Activated CD4-positive, alpha-beta memory T cell treated with anti-CD3 and anti-CD28 coated beads for 36 hours (primary cell): ENCODE results near the gene TMEM250. TPM values are rescaled to one million over a fixed set of nuclear protein-coding genes. Genes with fewer than 3 reads are reported as not detected.
"Not testable (repeated sequence)": the region's sequence is repeated elsewhere in the genome, so short reads cannot be mapped to it uniquely, and the experiment has no call there.

ENCODE experiments used
- CTCF ChIA-PET: fragments of 350-600 bp; sonication (Branson Sonifier 250); formaldehyde crosslinking; loops from one replicate; lab custom pipeline; 2021; ENCODE audit warnings: antibody characterized with exemption, inconsistent platforms; lab: Charles Lee
- POLR2A ChIA-PET: fragments of 350-600 bp; sonication (Branson Sonifier 250); formaldehyde crosslinking; loops from one replicate; lab custom pipeline; 2021; ENCODE audit warnings: antibody characterized with exemption; lab: Charles Lee
- DNase-seq: peaks from one replicate; pipeline ENCODE4 v3.0.0-alpha.2; 2020
- H3K27ac Mint-ChIP-seq: one replicate; pipeline ENCODE4 v1.8.0; 2021; ENCODE audit warnings: mixed read lengths
- H3K27me3 Mint-ChIP-seq: one replicate; pipeline ENCODE4 v1.8.0; 2021; ENCODE audit warnings: mixed read lengths
- H3K36me3 Mint-ChIP-seq: one replicate; pipeline ENCODE4 v1.8.0; 2021; ENCODE audit warnings: mixed read lengths
- H3K4me1 Mint-ChIP-seq: one replicate; pipeline ENCODE4 v1.8.0; 2021; ENCODE audit warnings: low read depth, mixed read lengths
- H3K4me3 Mint-ChIP-seq: one replicate; pipeline ENCODE4 v1.8.0; 2021; ENCODE audit warnings: mild to moderate bottlenecking, mixed read lengths
- H3K9me3 Mint-ChIP-seq: one replicate; pipeline ENCODE4 v1.8.0; 2021; ENCODE audit warnings: mixed read lengths
- intact Hi-C: fragments of 100-400 bp; cut with micrococcal nuclease; formaldehyde crosslinking; loops from one replicate; pipeline ENCODE4 v1.15.1; 2023
- total RNA-seq, 2 experiments: library from RNA; stranded (reverse); gene quantifications; one replicate each; pipeline ENCODE4 v1.2.3, GENCODE V29; 2021

TMEM250 gene
- total RNA-seq, 2 experiments from 2014 or later = 28.0 to 28.4 TPM

DNA sequence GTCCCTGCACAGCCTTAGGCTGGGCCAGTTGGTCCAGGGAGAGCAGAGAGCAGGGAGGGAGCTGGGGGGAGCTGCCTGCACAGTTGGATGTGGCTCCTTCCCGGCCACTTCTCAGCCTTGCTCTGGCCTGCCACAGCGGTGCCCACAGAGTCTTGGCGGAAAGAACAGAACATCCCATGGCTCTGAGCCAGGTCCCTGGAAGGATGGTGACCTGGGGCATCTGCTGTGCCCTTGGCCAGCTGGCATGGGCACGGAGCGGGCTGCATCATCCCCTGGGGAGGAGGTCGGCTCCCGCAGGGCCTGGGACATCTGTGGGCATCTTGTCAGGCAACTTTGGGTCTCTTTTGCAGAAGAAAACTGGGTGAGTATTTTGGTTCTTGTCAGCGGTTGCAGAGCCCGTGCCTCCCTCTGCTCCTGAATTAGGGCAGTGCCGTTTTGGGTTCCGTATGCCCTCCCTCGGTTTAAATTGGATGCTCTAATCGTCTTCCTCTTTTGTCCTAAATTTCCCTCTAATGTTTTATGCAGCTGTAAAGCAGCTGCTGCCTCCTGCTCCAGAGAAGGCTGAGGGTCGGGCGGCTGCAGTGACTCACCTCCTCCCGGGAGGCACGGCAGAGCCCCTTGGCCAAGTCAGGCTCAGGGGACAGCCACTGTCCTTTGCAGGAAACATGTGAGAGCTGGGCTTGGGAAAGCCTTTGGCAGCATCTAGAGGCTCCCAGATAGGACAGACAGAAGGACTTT is 13.1 kb downstream of the TMEM250 start:
- Mint-ChIP-seq H3K4me1 (peaks cover 36% of the 10 kb centered on the region), H3K36me3 (no peaks in the 10 kb centered on the region), H3K27ac (peak overlapping the region; percentile 13), H3K27me3 (no peaks in the 10 kb centered on the region), H3K9me3 (no peaks in the 10 kb centered on the region), H3K4me3 (no peak overlapping the region)
- ChIA-PET CTCF (interaction anchor here (0.6 to 4.3 kb wide), 5 partner anchors 13 to 400 kb away, joined by 3 to 18 read pairs (median 12); partner anchors contain the start of gene TMEM250), POLR2A (interaction anchor here (1.6 to 2.4 kb wide), 2 partner anchors 11 kb away, joined by 8 to 19 read pairs; partner anchors contain the start of gene NACC2)
- intact Hi-C loops = no loop called here
- DNase-seq = no peak

GRCh38 chr9:136104916-136105315 is 13.8 kb downstream of the TMEM250 start:
- ChIA-PET CTCF (no interaction called here), POLR2A (interaction anchor here (1.6 kb wide), 1 partner anchor 10 kb away, joined by 8 read pairs; the partner anchor contains the start of gene NACC2)
- no peak overlapping the region for H3K27ac Mint-ChIP-seq
- no peaks in the 10 kb centered on the region for H3K9me3 Mint-ChIP-seq
- intact Hi-C loops = no loop called here
- no peaks in the 10 kb centered on the region for H3K36me3 Mint-ChIP-seq
- H3K4me1 Mint-ChIP-seq = peaks cover 29% of the 10 kb centered on the region
- no peaks in the 10 kb centered on the region for H3K27me3 Mint-ChIP-seq
- no peak for DNase-seq
- no peak overlapping the region for H3K4me3 Mint-ChIP-seq

GRCh38 chr9:136104488-136104800 is 14.2 kb downstream of the TMEM250 start:
- H3K36me3 Mint-ChIP-seq = no peaks in the 10 kb centered on the region
- no peaks in the 10 kb centered on the region for H3K9me3 Mint-ChIP-seq
- no peak overlapping the region for H3K4me3 Mint-ChIP-seq
- ChIA-PET CTCF (no interaction called here), POLR2A (interaction anchor here (1.6 kb wide), 1 partner anchor 10 kb away, joined by 8 read pairs; the partner anchor contains the start of gene NACC2)
- intact Hi-C loops = no loop called here
- H3K4me1 Mint-ChIP-seq = peaks cover 29% of the 10 kb centered on the region
- no peak overlapping the region for H3K27ac Mint-ChIP-seq
- DNase-seq = no peak
- H3K27me3 Mint-ChIP-seq = no peaks in the 10 kb centered on the region

DNA sequence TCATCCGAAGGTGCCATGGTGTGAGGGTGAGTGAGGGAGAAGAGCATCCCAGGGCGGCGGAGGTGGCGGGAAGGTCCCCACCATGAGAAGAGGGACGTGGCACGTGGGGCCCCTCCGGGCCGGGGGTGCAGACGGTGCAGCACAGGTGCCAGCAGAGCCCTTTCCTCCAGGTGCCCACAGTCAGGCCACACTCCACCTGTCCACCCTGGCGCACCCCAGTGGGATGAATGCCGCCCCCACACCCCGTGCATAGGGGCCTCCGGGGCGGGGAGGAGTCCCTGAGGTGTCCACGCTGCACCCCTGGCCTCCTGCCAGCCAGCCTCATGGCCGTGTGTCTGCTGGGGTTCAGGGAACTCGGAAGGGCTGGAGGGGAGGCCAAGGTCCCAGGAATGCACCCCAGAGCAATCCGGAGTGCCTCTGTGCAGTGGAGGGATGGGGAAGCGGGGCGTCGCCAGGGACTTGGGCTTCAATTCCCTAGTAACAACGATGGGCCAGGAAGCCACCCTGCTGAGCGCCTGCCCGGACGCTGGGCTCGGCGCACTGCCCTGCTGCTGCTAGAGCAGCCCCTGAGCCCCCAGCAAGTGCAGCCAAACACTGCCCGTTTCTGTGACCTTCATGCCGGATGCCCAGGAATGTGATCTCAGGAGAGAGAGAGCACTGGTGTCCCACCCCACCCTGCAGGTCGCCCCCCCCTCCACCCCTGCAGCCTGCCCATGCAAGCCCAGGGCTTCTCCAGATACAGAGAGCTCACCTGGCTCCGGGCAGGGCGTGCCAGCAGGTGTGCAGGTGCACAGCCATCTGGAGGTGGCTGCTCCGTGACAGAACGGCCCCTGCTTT is 14.8 kb downstream of the TMEM250 start:
- ChIA-PET CTCF (no interaction called here), POLR2A (interaction anchor here (1.6 kb wide), 1 partner anchor 9 kb away, joined by 8 read pairs; the partner anchor contains the start of gene NACC2)
- intact Hi-C loops = no loop called here
- no peaks in the 10 kb centered on the region for H3K36me3 Mint-ChIP-seq
- H3K27me3 Mint-ChIP-seq = no peaks in the 10 kb centered on the region
- peaks cover 34% of the 10 kb centered on the region for H3K4me1 Mint-ChIP-seq
- no peak for DNase-seq
- H3K4me3 Mint-ChIP-seq = no peak overlapping the region
- H3K27ac Mint-ChIP-seq = no peak overlapping the region
- no peaks in the 10 kb centered on the region for H3K9me3 Mint-ChIP-seq

DNA sequence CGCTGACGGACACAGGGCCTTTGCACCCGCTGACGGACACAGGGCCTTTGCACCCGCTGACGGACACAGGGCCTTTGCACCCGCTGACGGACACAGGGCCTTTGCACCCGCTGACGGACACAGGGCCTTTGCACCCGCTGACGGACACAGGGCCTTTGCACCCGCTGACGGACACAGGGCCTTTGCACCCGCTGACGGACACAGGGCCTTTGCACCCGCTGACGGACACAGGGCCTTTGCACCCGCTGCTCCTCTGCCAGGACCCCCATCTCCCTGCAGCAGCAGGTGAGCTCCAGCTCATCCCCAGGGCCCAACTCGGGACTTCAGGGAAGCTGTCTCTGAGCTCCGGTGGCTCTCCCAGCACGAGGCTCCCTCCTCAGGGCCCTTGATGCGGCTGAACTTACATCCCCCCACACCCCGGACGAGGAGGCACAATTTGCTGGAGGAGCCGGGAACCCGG is 17.0 kb downstream of the TMEM250 start:
- DNase-seq, H3K27me3 Mint-ChIP-seq, POLR2A ChIA-PET, intact Hi-C loops, H3K36me3 Mint-ChIP-seq, H3K27ac Mint-ChIP-seq, H3K4me3 Mint-ChIP-seq, H3K9me3 Mint-ChIP-seq: not testable (repeated sequence)
- H3K4me1 Mint-ChIP-seq = peaks cover 18% of the 10 kb centered on the region
- CTCF ChIA-PET = interaction anchor here (0.9 kb wide), 1 partner anchor 12 kb away, joined by 3 read pairs; no protein-coding TSS in a partner anchor

DNA sequence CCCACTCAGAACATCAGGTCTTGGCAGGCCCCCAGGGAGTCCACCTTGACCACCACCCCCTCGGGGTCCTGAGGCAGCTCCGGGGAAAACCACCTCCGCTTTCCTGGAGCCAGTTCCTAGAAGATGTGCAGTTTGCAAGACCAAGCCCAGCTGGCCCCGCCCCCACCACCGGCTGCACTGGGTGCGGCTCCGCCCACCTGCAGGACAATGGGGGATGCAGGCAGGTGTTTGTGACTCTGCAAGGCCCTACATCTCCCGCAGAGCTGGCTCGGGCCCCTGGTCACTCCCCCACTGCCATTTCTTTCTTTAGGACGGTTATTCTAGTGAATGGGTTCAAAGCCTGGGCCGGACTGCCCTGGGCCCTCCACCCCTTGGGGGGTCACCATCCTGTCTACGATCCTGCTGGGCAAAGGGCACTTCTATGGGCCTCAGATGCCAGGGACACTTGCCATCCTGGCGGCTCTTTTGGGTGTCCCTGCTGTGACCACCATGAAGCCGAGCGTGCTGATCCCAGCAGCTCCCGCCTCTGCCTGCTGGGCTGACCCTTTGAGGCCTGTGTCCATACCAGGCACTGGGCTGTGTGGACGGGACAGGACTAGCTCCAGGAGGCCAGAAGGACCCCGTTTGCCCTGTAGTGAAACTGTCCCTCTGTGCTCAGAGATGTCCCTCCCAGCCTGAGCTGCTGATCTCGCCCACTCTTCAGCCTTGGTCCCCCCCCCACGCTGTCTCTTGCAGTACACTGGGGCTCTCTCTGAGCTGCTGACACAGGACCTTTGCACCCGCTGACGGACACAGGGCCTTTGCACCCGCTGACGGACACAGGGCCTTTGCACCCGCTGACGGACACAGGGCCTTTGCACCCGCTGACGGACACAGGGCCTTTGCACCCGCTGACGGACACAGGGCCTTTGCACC is 17.7 kb downstream of the TMEM250 start:
- H3K27me3 Mint-ChIP-seq = no peaks in the 10 kb centered on the region
- CTCF ChIA-PET = interaction anchor here (0.9 kb wide), 1 partner anchor 11 kb away, joined by 3 read pairs; no protein-coding TSS in a partner anchor

GRCh38 chr9:136099542-136099941 is 19.1 kb downstream of the TMEM250 start:
- no peaks in the 10 kb centered on the region for H3K9me3 Mint-ChIP-seq
- H3K4me1 Mint-ChIP-seq = peaks cover 12% of the 10 kb centered on the region
- H3K27ac Mint-ChIP-seq = no peak overlapping the region
- H3K27me3 Mint-ChIP-seq = no peaks in the 10 kb centered on the region
- H3K36me3 Mint-ChIP-seq = no peaks in the 10 kb centered on the region
- H3K4me3 Mint-ChIP-seq = no peak overlapping the region
- CTCF ChIA-PET = interaction anchor here (4.1 kb wide), 1 partner anchor 23 kb away, joined by 16 read pairs; no protein-coding TSS in a partner anchor
- intact Hi-C loops = no loop called here
- DNase-seq = no peak
- POLR2A ChIA-PET = no interaction called here

More for the DNA sequence above, 17.7 kb downstream of the TMEM250 start:
- POLR2A ChIA-PET = interaction anchor here (0.9 kb wide), 1 partner anchor 12 kb away, joined by 3 read pairs; no protein-coding TSS in a partner anchor
- no peak for DNase-seq
- no peaks in the 10 kb centered on the region for H3K9me3 Mint-ChIP-seq
- H3K4me1 Mint-ChIP-seq = peaks cover 17% of the 10 kb centered on the region
- intact Hi-C loops = no loop called here
- no peaks in the 10 kb centered on the region for H3K36me3 Mint-ChIP-seq
- no peak overlapping the region for H3K27ac Mint-ChIP-seq
- no peak overlapping the region for H3K4me3 Mint-ChIP-seq

DNA sequence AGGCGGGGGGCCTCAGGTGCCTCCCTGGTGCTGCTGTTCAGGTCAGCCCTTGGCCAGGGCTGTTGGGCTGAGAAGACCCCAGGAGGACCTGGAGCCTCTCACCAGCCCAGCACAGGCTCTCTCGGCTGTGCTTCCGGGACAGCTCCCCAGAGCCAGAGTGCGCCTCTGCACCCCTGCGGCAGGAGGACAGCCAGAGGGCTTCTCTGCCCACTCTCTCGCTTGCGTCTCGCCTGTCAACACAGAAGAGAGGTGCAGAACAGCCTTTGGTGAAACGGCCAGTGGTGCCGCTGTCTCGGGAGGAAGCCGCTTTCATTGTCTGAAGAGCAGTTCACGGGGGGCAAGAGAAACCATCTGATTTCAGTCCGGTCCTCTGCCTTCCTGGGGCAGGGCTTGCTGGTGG is 19.8 kb downstream of the TMEM250 start:
- DNase-seq = no peak
- no peak overlapping the region for H3K4me3 Mint-ChIP-seq
- ChIA-PET POLR2A (no interaction called here), CTCF (interaction anchor here (4.1 kb wide), 1 partner anchor 23 kb away, joined by 16 read pairs; no protein-coding TSS in a partner anchor)
- H3K9me3 Mint-ChIP-seq = no peaks in the 10 kb centered on the region
- no peak overlapping the region for H3K27ac Mint-ChIP-seq
- intact Hi-C loops = no loop called here
- no peaks in the 10 kb centered on the region for H3K36me3 Mint-ChIP-seq
- H3K27me3 Mint-ChIP-seq = no peaks in the 10 kb centered on the region
- peaks cover 12% of the 10 kb centered on the region for H3K4me1 Mint-ChIP-seq

GRCh38 chr9:136098210-136098609 is 20.5 kb downstream of the TMEM250 start:
- H3K27ac Mint-ChIP-seq = no peak overlapping the region
- intact Hi-C loops = no loop called here
- DNase-seq = no peak
- no peaks in the 10 kb centered on the region for H3K9me3 Mint-ChIP-seq
- H3K27me3 Mint-ChIP-seq = no peaks in the 10 kb centered on the region
- no peak overlapping the region for H3K4me3 Mint-ChIP-seq
- H3K36me3 Mint-ChIP-seq = no peaks in the 10 kb centered on the region
- ChIA-PET POLR2A (no interaction called here), CTCF (interaction anchor here (4.1 kb wide), 1 partner anchor 24 kb away, joined by 16 read pairs; no protein-coding TSS in a partner anchor)
- peaks cover 16% of the 10 kb centered on the region for H3K4me1 Mint-ChIP-seq

DNA sequence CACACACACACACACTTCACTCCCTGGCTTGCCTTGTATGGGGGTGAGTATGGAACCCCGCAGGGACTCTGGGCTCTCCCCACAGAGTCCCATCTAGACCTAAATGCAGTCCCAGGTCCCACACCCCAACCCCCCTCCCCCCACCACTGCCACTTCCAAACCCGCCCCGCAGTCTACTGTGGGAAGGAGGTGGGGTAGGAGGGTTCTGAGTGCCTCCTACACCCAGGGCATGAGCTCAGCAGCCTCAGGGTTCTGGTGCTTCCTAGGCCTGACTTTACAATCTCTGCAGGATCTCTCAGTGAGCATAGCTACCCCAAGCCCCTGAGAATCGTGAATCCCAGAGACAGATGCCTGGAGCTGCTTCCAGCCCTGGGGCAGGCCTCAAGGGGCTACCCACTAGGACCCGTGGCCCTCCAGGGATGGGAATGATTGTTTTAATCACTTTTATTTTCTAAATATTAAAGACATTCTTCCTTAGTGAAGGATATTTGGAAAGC is 22.1 kb downstream of the TMEM250 start:
- H3K9me3 Mint-ChIP-seq = no peaks in the 10 kb centered on the region
- no peaks in the 10 kb centered on the region for H3K27me3 Mint-ChIP-seq
- ChIA-PET CTCF (interaction anchor here (0.7 to 4.1 kb wide), 3 partner anchors 10 to 206 kb away, joined by 3 to 16 read pairs (median 3); no protein-coding TSS in a partner anchor), POLR2A (interaction anchor here (1.1 to 3.3 kb wide), 2 partner anchors 10 to 13 kb away, joined by 8 to 19 read pairs; no protein-coding TSS in a partner anchor)
- H3K27ac Mint-ChIP-seq = no peak overlapping the region
- no peak for DNase-seq
- H3K36me3 Mint-ChIP-seq = peaks cover 2% of the 10 kb centered on the region
- H3K4me3 Mint-ChIP-seq = peak overlapping the region; percentile 63
- intact Hi-C loops = no loop called here
- H3K4me1 Mint-ChIP-seq = peaks cover 20% of the 10 kb centered on the region
